Ramos (cell line): ENCODE data around the gene HOXA5.

ENCODE experiments used
- in situ Hi-C: fragments of 300-500 bp; cut with MboI; formaldehyde crosslinking; loops from one replicate; pipeline ENCODE4 v1.14.3; 2022; ENCODE audit warnings: low sequenced_read_pairs; ENCODE audit not compliant: unreplicated experiment

Gene HOXA5

DNA sequence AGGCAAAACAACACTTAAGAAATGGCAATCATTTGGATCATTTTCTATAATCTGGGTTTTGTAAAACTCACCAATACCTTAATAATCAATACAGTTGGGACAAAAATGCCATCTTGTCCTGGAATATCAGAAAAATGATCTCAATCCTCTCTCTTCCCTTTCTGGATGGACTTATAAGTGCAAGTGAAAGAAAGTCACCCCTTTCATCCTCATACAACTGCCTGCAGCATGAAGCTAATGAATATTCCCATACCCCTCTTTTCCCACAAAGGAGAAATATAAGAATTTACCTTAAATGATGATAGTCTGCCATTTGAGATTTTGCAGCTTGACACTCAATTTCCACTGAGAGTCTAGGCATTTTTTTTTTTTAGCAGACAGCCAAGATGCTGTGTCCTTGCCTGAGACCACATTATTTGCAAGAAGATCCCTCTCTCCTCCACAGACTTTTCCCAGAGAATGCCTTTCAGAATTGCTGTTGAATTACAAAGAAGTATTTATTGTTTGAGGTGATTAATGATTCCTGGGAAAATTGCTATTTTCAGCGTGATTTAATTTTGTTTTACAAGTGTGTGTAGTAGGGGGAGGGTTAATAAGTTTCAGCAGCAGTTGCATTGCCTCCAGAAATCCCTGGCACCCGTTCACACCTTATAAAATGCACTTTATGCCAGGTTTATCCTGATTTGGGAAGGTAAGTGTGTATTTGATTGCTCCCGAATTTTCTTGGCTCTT, 16.7 kb downstream of the HOXA5 start:
- in situ Hi-C loops: no loop called here

DNA sequence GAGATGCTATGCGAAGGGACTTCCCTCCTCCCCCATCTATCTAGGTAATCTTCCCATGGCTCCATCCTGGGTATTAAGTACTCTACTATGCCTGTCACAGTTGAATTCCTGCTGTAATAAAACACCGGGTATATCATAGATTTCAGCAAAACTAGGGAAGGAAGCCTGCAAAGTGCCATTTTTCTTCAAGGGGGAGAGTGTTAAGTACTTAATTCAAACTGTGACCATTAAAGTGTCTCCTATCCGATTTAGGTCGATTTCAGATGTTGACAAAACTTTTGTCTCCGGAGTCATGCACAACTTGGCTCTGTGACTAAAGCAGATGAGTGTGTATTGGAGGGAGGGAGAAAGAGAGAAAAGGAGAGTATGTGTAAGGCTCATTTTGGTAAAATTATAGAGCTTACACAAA, 17.5 kb downstream of the HOXA5 start:
- in situ Hi-C loops: no loop called here

DNA sequence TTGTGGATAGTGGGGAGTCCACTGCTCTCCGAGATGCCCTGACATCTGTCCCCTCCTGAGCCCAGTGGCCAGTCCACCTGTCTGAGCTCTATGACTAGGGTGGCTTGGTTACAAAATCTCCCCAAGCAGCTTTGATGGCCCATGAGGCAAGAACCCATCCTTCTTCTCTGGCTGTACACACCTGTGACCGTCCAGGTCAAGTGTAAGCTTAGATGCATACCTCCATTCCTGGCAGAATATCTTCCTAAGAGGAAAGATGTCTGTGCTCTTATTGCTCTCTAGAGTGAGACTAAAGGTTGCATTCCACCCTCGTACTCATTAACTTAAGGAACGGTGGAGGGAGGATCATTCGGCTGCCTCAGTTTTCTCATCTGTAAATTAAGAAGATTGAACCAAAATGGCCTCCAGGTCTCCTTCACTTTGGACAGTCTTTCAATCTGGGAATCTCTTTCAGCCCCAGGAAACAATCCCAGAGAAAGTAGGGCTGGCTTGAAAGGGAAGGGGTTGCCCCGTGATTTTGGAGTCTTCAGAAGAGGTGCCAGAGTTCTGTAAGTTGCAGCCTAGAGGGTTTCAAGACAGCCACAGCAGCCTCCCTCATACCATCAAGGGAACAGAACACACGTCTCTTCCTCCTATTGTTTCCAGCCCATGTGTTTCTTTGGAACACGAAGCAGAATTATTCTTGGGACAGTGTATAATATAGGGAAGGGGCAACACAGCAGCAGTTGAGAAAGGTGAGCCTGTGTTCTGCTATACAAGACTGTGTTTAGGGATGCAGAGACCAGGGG, 18.4 kb downstream of the HOXA5 start:
- in situ Hi-C loops: no loop called here

DNA sequence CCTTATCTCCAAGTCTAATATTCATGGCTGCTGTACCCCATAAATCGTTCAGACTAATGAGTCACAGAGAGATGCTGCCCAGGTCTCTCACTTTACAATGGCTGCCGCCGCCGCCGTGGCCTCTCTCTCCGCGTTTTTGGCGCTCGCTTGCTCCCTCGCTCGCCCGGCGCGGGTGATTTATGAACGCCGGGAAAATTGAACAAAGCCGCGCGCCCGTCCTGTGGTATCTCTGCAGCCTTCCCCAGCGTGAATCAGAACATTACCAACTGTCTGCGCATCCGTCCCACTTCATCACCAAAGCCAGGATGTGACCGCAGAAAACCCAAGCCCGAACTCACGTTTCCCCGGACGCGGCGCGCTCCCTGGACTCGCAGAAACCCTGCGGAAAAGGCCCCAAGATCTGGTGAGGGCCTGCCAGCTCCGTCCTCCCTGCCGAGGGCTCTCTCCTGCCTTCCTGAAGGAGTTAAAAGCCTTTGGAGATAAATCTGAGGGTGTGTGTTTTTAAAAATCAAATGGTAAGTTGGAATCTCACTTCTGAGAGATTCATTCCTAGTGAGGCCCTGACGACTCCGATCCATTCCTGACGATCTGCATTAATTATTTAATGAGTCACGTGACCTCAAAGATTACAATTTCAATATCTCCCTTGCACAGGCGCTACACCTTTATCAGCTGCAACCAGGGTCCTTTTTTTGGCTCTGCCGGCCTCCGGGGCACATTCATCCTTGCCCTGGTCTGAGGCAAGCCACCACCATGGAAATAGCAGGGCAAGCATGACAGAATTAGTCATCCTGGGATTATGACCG, 19.2 kb downstream of the HOXA5 start:
- in situ Hi-C loops: no loop called here

DNA sequence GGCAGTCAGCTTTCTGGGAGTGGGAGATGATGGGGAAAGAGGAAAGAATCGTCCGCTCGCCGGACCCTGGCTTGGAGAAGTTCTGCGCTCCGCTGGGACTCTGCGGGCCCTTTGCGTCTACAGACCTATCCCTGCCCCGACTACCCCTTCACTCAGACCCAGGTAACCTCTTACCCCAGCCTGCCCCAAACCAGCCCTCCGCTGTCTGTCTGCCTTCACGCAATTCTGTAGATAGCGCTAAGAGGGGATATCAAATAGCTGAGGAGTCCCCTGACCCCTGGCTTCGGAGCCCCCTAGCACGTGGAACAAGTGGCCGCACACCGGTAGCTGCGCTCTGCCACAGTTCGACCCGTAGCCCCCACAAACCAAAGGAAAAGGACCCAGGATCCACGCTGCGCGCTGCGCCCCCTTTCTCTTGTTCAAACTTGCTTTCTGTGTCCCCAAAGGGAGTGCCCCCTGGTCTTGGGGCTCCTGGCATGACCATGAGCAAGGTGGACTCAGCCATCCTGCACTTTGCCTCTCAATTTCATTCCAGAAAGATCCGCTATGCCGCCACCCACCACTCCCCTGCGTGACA, 19.9 kb downstream of the HOXA5 start:
- in situ Hi-C loops: no loop called here

DNA sequence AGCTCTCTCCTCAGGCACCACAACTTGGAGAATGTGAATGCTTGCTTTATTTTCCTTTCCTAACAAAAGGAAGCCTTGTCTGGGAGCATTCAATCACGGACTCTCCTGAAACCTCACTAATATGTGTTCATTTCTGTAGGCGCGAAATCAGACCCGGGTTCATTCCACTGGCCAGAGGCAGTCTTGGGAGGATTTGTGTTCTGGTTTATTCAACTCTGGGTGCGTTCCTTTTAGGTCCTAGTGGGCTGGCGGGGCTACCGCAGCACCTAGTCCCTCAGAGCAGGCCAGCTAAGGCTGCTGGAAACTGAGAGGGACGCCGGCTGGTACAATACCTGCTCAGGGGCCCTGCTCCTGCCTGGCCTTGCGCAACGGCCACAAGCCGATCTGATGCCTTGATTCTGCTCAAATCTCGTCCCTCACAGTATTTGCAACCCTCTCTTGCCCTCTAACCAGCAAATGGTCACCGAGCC, 20.4 kb downstream of the HOXA5 start:
- in situ Hi-C loops: no loop called here

DNA sequence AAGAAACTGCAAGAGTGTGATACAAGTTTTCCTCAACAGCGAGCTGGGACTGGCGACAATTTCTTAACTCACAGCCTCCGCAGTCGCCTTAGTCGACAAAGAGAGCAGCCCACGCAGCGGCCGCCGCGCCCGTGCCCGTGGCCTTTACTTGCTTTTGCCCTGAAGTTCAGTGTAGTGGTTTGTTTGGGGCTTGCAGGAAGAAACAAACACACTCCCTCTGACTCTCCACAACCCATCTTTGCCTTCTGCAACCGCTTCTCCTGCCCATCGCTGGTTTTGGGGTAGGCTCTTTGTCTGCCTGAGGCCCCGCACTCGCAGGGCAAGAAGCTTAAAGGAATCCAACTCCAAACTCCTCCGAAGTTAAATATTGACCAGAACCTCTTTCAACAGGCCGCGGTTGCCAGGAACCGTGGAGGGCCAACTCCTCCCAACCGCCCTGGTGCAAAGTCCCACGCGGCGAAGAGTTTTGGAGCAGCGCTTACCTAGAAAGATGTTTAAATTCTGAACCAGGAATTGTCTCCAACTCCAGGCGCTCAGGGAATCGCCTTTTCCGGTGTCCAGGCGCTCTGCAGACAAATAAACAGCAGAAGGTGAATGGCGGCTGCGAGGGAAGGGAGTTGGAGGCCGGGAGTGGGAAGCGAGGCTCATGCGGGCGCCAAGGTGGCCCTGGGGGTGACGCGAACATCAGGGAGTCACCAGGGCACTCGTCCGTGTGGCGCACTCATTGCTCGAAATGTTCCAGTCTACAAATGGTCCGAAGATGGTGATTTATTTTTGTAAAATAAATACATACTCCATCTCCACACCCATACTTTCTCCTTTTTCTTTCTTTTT, 21.2 kb downstream of the HOXA5 start:
- in situ Hi-C loops: no loop called here

DNA sequence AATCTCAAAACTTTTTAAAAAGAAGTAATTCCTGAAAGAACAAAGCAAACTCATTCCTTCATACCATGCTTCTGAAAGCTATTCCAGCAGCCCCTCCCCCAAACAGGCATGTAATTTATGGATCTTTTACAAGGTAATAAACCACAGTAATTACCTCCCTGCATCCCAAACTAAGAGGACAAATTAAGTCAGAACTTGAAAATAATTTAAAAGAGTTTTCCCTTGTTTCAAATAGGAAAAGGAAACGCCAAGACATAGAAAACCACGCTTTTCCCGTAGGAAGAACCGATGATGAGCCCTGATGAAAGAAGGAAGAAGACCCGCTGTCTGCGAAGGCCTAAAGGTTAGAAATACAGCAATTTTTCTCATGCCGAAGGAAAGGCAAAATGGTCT, 21.8 kb downstream of the HOXA5 start:
- in situ Hi-C loops: no loop called here

DNA sequence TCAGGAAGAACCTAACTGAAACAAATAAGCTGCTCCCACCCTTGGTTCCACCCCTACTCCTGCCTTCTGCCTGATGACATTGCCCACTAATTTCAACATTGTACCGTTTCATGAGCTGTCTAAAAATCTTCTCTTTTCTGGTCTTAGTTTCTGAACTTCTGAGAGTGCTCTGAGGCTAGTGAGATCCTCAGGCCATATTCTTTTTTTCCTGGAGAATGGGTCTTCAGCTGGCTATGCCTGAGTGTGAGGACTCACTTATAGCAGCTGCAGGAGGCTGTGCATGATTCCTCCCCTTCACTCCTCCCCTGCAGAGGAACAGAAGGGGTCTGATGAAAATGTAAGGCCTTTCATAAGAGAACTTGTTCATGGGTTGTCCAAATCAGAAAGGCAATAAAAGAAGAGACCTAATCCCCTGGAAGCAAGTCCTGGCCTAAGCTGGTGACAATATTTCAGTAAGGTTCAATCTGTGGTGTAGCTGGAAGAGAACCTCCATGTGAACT, 24.0 kb downstream of the HOXA5 start:
- in situ Hi-C loops: no loop called here

DNA sequence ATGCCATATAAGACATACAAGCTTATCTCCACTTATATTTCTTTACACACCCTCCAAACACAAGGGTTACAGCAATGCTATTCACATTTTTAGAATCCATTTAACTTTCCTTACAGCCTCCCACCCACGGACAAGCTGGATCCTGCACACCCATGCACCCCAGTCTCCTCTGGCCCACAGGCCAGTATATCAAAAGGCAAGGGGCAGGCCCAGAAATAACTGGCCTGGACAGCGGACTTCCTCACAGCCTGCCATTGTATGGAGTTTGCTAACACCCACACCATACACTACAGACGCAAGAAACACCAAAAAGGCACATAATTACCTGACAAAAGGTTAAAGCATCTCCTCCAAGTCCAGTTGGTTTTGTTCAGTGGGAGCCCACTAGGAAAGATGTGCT, 24.9 kb downstream of the HOXA5 start:
- in situ Hi-C loops: no loop called here

DNA sequence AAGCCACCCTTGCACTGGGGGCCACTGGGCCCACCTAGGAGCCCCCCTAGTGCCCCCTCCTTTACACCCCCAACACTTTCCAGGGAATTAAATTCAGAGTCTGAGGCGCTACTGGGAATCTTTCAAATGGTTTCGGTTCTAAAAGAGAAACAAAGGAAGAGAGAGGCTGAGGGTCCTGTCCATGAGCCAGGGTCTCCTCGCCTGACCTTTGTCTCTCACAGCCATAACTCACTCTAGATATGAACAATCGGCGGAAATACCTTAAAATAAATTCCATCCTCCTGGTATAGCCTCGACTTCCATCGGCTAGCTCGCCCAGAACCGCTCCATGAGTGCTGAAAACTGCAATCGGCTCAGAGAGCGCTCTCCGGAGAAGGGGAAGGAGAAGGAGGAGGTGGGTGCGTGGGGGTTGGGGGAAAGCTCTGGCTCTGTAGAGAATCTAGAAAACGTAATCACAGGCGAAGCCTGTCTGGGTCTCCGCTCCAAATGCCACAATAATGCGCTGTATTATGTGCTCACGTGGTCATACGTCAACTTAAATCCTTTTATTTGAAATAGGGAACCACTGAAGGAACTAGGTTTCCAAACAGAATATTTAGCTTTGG, 25.5 kb downstream of the HOXA5 start:
- in situ Hi-C loops: no loop called here

DNA sequence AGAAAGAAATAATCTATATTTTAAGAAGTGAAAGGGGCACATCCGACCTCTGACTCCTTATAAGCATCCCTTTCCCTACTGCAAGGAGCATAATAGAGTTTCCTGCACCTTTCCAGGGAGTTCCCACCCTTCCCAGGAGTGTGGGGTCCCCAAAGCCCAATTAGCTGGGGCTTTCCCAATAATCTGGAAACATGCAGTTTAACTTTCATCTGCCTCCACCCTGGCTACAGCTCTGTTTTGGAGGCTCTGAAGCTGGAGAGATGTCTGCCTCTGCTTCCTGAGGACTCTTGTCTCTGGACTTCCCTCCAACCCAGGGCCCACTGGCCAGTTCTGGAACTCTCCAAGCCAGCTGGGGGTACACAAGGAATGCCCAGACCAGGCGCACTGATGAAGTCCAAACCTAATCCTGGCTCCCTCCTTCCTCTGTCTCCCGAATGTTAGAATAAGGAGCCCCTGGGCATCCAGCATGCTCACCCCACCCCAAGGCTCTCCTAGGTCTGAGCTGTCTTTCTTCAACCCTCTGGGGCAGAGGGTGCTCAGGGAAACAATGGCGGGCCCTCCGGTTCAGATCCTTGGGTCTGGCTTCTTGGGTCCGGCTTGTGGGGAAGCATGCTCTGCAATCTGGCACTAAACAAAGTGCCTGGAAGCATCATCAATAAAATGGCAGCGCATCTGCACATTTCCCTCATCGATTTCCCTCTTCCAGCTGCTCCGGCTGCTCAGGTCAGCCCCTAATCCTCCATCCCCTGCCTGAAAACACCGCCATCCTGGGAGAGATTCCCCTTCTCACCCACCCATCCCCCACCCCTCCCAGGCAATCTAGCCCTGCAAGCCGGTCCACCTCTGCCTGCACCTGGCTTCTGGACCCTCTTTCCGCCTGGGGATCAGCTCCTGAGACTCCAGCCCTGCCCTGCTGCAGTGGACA, 26.3 kb downstream of the HOXA5 start:
- in situ Hi-C loops: no loop called here

DNA sequence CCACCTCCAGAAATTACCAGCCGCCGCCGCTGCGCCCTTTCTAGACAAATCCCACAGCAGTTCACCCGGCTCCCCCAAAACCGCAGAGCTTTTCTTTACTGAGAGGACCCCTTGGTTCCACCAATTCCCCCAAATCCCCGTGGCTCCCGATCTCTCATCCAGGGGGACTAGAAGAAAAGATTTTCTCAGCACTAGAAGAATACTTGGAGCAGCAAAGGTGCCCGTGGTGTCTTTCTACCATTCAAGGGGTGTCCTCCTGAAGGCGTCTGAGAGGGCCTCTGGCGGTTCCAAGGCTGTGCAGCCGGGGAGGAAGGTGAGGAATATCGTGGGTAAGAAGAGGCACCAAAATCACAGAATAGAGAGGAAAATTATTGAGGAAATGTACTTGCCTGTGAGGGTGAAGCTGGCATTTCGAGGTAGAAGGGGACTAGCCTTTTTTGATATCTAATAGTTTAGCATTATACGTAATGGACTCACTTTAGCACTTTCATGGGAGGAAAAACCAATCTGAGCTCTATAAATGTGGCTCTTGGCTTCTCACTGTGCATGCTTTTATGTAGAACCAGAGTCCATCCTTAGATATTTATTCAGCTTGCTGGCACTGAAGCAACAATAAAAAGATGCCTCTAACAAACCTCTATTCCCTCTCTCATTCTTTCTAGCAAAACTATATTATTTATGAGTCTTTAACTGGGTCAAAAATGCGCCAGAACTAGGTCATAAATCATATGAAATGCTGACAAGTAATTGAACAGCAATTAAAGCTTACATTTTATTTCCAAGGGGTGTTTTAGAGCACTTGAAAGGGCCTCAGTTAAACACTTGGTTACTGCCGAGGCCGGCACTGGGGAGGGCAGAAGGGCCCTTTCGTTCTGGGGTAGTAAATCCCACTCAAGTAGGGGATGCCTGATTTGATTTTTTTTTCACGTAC, 27.2 kb downstream of the HOXA5 start:
- in situ Hi-C loops: no loop called here

DNA sequence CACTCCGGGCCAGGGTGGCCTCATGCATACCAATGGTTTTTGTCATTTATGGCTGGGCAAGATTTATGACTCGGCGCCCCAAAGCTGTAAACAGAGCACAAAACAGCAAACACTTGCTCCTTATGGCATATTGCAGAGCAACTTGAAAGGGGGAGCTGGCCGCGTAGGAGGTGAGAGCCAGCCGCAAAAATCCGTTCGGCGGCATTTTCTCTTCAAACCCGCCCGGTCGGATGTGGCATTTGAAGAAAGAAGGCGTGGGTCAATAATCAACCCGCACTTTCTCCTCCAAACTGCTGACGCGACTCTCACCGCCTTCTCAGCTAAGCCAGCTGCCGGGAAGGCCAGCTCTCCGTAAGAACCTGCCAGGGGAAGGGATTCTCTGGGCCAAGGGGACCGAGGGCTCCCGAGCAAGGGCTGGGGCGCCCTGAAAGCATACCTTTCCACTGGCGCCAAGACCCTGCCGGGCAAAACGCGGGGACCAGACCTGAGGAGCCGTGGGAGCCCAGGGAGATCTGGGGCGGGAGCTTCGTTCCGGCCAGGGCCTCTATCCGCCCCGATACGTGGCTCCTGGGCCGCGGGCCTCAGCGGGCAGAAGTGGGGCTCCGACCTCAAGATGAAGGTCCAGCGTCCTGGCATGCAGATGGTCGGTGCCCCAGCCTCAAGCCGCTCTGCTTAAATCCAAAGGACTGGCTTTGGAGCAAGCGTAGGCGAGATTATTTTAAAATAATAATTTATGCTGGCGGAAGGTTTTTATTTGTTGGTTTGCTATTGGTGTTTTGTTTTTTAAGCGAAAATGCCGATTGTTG, 28.1 kb downstream of the HOXA5 start:
- in situ Hi-C loops: no loop called here

DNA sequence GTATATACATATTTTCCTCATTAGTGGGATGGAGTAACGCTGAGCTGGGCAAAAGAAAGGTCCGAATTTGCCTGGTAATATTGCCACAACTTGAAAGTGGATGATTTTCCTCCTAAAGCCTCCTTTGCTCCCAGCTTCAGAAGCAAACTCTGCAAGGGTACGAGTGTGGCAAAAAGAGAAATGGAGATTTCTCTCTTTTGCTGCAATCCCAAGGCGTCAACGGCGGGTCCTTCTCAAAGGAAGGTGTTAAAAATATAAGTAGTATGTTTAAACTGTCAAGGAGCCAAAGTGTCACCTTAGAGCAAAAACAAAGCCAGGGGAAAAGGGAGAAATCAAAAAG, 28.6 kb downstream of the HOXA5 start:
- in situ Hi-C loops: no loop called here

DNA sequence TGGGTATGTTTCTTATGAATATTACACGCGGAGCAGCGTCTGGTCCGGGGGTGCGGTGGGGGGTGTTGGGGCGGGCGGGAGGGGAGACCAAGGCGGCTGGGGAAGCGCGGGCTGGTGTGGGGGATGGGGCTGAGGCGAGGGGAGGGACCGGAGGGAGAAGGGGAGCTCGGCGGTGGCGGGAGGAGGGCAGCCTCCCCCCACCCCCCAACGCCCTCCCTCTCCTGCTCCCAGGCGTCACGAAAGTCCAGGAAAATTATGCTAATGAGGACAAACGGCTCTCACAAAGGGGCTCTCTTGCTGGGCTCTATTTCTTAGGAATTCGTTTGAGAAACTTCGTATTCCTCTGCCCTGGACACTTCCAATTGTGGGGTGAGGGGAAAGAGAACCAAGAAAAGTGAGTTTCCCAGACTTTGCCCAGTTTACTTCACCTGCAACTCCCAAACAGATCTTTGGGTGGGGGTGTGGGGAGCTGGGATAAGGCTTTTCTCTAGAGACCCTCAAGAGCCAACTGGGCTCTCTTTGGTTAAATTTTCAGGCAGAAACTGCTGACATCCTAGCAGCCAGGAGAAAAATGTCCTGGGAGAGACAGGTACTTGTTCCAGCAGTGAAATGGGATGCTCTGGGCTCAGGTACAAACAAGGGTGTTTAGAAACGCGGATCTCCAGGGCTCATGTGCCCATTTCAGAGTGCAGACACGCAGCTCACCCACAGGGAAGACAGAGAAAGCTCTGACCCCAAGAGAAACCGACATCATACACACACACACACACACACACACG, 29.3 kb downstream of the HOXA5 start:
- in situ Hi-C loops: no loop called here
